HTR-8/SVneo (cell line): ENCODE results near the gene TOR1AIP1.
A peak's percentile ranks its signal among the peaks of the same experiment; 100 is the strongest.

ENCODE experiments used
- DNase-seq: peaks from one replicate; pipeline ENCODE4 v3.0.0; 2011; ENCODE audit warnings: low spot score, mixed read lengths; ENCODE audit not compliant: insufficient read length
- FAIRE-seq: peaks from 2 replicates; lab custom pipeline; 2011; peaks lifted over from hg19 to GRCh38; lab: Jason Lieb, UNC

TOR1AIP1 gene

GRCh38 chr1:179877586-179878265 lies 4.4 kb upstream of the TOR1AIP1 start, which contains the start of gene TOR1AIP2:
TSS of gene TOR1AIP2 (minus strand) at chr1:179877803. CDS start at chr1:179852665, 25,138 bp downstream.
- DNase-seq, result peak; percentile 89
- FAIRE-seq, result peak; percentile 76

- no peak for DNase-seq
- FAIRE-seq, result no peak
These were observed 2.3 kb upstream of the TOR1AIP1 start for GRCh38 chr1:179879797-179880196.

- DNase-seq, result peak; percentile 81
- FAIRE-seq, result no peak
These were observed 338 bp upstream of the TOR1AIP1 start for GRCh38 chr1:179881642-179882252.

GRCh38 chr1:179883040-179883744 lies 1.1 kb downstream of the TOR1AIP1 start:
- FAIRE-seq, result no peak

GRCh38 chr1:179883745-179884138 lies 1.7 kb downstream of the TOR1AIP1 start:
- DNase-seq (no peak), FAIRE-seq (no peak)

More at GRCh38 chr1:179883040-179883744, 1.1 kb downstream of the TOR1AIP1 start:
- peak; percentile 54 for DNase-seq

GRCh38 chr1:179888071-179888470 lies 6.0 kb downstream of the TOR1AIP1 start:
- FAIRE-seq, result peak; percentile 23
- no peak for DNase-seq

- FAIRE-seq (no peak), DNase-seq (no peak)
These were observed 7.5 kb downstream of the TOR1AIP1 start for GRCh38 chr1:179889589-179889988.

- FAIRE-seq (no peak), DNase-seq (no peak)
These were observed 28.8 kb downstream of the TOR1AIP1 start for GRCh38 chr1:179910934-179911333.

- DNase-seq, result no peak
- no peak for FAIRE-seq
These were observed 29.7 kb downstream of the TOR1AIP1 start for GRCh38 chr1:179911812-179912211.

- DNase-seq (no peak), FAIRE-seq (no peak)
These were observed 35.7 kb downstream of the TOR1AIP1 start for GRCh38 chr1:179917601-179918429.

GRCh38 chr1:179921472-179921871 lies 39.4 kb downstream of the TOR1AIP1 start:
- no peak for FAIRE-seq
- DNase-seq, result no peak

- DNase-seq (no peak), FAIRE-seq (no peak)
These were observed 40.1 kb downstream of the TOR1AIP1 start for GRCh38 chr1:179921981-179922872.

GRCh38 chr1:179923029-179923428 lies 40.9 kb downstream of the TOR1AIP1 start:
- FAIRE-seq (no peak), DNase-seq (no peak)

GRCh38 chr1:179924268-179924667 lies 42.2 kb downstream of the TOR1AIP1 start:
- DNase-seq (no peak), FAIRE-seq (no peak)

GRCh38 chr1:179925302-179925701 lies 43.2 kb downstream of the TOR1AIP1 start:
- DNase-seq, result no peak
- no peak for FAIRE-seq

GRCh38 chr1:179925922-179926849 lies 44.1 kb downstream of the TOR1AIP1 start:
- no peak for FAIRE-seq
- no peak for DNase-seq

GRCh38 chr1:179926850-179927205 lies 44.7 kb downstream of the TOR1AIP1 start:
- DNase-seq (no peak), FAIRE-seq (no peak)
